Measurements from ENCODE around the gene MEGF9.
A peak's percentile ranks its signal among the peaks of the same experiment; 100 is the strongest.

DNA sequence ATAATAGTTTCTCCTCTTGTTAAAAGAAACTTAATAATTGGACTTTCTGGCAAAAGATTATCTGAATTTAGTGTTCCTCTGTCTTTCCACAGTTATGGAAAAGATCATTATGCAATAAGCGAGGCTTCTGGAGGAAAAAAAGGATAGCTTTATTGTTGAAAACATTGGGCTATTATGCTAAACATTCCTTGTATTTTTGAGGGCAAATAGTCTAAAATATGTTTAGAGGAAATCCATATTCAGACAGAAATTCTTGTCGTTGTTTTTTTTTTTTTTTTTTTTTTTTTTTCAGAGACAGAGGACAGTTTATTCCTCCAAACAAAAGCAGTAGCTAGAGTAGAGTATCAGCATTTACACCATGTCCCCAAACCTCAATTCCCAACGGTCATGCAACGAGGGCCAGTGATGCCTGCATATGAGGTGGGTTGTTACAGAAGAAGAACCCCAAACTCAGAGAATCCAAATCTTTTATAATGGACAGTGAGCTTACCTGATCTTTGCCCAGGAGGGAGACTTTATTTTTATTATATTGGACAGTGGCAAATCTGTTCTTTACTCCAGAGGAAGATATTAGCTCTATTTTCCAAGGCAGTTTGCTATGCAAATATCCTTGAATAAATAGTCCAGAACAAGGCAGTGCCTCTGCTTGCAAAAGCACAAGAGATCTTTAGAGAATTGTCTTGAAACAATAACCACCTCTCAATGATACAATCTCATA is 85.9 kb downstream of the MEGF9 start:
- TF ChIP-seq EP300 (IDR thresholded peaks at IDR 0.05), result peak in 1 of 2 donors; percentile 16
- TF ChIP-seq CTCF (IDR thresholded peaks at IDR 0.05), result no peak

All from tibial nerve (tissue), 4 donors.